ENCODE results near the gene PCNT. TPM values are rescaled to one million over a fixed set of nuclear protein-coding genes. Genes with fewer than 3 reads are reported as not detected.

PCNT gene
- total RNA-seq, 1 experiment from 2014 or later: 41.0 TPM

GRCh38 chr21:46354518-46354917, 30.6 kb downstream of the PCNT start (continued):
- TF ChIP-seq PRDM15 (CRISPR knock-in tag; IDR thresholded peaks at IDR 0.05): no peak
- no peak for TF ChIP-seq PREB (CRISPR knock-in tag; IDR thresholded peaks at IDR 0.05; ENCODE audit: borderline replicate concordance)

- H3K4me3 Mint-ChIP-seq: no peak overlapping the region
- H3K9me3 Mint-ChIP-seq: no peaks in the 10 kb centered on the region
- CTCF ChIA-PET: no interaction called here
- peaks cover 56% of the 10 kb centered on the region for H3K36me3 Mint-ChIP-seq
- H3K27ac Mint-ChIP-seq: no peak overlapping the region
- TF ChIP-seq ATF2 (CRISPR knock-in tag; IDR thresholded peaks at IDR 0.05; ENCODE audit: borderline replicate concordance, low read depth) (no peak), FOXP1 (CRISPR knock-in tag; IDR thresholded peaks at IDR 0.05; ENCODE audit: borderline replicate concordance) (no peak), ZNF317 (CRISPR knock-in tag; IDR thresholded peaks at IDR 0.05; ENCODE audit: borderline replicate concordance, low read depth) (no peak), CREB1 (CRISPR knock-in tag; IDR thresholded peaks at IDR 0.05) (no peak), ZNF121 (CRISPR knock-in tag; IDR thresholded peaks at IDR 0.05) (no peak)
- H3K4me1 Mint-ChIP-seq: no peaks in the 10 kb centered on the region
- POLR2A ChIA-PET: no interaction called here
- ATAC-seq (no peak), DNase-seq (ENCODE audit: low spot score) (no peak)
- no peaks in the 10 kb centered on the region for H3K27me3 Mint-ChIP-seq (ENCODE audit: low read depth)
Measured at GRCh38 chr21:46355161-46356004, 31.4 kb downstream of the PCNT start.

- peaks cover 59% of the 10 kb centered on the region for H3K36me3 Mint-ChIP-seq
Measured at GRCh38 chr21:46356005-46356338, 32.0 kb downstream of the PCNT start.

GRCh38 chr21:46356494-46357334, 32.8 kb downstream of the PCNT start:
- CTCF ChIA-PET: no interaction called here
- no peaks in the 10 kb centered on the region for H3K4me1 Mint-ChIP-seq
- ATAC-seq: no peak
- no peak overlapping the region for H3K27ac Mint-ChIP-seq
- DNase-seq (ENCODE audit: low spot score): no peak
- H3K4me3 Mint-ChIP-seq: no peak overlapping the region
- H3K36me3 Mint-ChIP-seq: peaks cover 57% of the 10 kb centered on the region
- no peaks in the 10 kb centered on the region for H3K27me3 Mint-ChIP-seq (ENCODE audit: low read depth)
- POLR2A ChIA-PET: no interaction called here
- TF ChIP-seq NR3C1 (CRISPR knock-in tag; conservative IDR thresholded peaks at IDR 0.05; ENCODE audit: low read depth): no peak
- TF ChIP-seq STAT6 (CRISPR knock-in tag; conservative IDR thresholded peaks at IDR 0.05; ENCODE audit: low read depth): no peak
- TF ChIP-seq MAX (CRISPR knock-in tag; IDR thresholded peaks at IDR 0.05): no peak
- H3K9me3 Mint-ChIP-seq: no peaks in the 10 kb centered on the region

More at GRCh38 chr21:46356005-46356338, 32.0 kb downstream of the PCNT start:
- Mint-ChIP-seq H3K27ac (no peak overlapping the region), H3K27me3 (ENCODE audit: low read depth) (no peaks in the 10 kb centered on the region), H3K9me3 (no peaks in the 10 kb centered on the region), H3K4me1 (no peaks in the 10 kb centered on the region), H3K4me3 (no peak overlapping the region)
- CTCF ChIA-PET: no interaction called here
- POLR2A ChIA-PET: no interaction called here
- DNase-seq (ENCODE audit: low spot score): no peak
- TF ChIP-seq JUN (CRISPR knock-in tag; IDR thresholded peaks at IDR 0.05): no peak
- no peak for TF ChIP-seq SOX15 (CRISPR knock-in tag; IDR thresholded peaks at IDR 0.05)
- ATAC-seq: no peak
